ENCODE data around the gene EPHB1.

Gene EPHB1

GRCh38 chr3:134910026-134910425, 115.0 kb downstream of the EPHB1 start:
- TF ChIP-seq CTCF (IDR thresholded peaks at IDR 0.05), result no peak
- H3K4me1 ChIP-seq (ENCODE audit: control insufficient read depth in 1 of 2, insufficient read depth in 1 of 2, low read depth in 1 of 2, low read length in 1 of 2), result no peaks in the 10 kb centered on the region
- no peaks in the 10 kb centered on the region for H3K9me3 ChIP-seq
- no peak overlapping the region for H3K27ac ChIP-seq
- H3K36me3 ChIP-seq, result no peaks in the 10 kb centered on the region
- no peak overlapping the region for H3K4me3 ChIP-seq (ENCODE audit: low read depth in 1 of 2, low read length in 1 of 2)
- H3K27me3 ChIP-seq, result no peaks in the 10 kb centered on the region

GRCh38 chr3:134911586-134912548, 116.8 kb downstream of the EPHB1 start:
- Histone ChIP-seq H3K9me3 (no peaks in the 10 kb centered on the region), H3K36me3 (no peaks in the 10 kb centered on the region), H3K27me3 (no peaks in the 10 kb centered on the region), H3K4me3 (ENCODE audit: low read depth in 1 of 2, low read length in 1 of 2) (no peak overlapping the region), H3K27ac (no peak overlapping the region), H3K4me1 (ENCODE audit: control insufficient read depth in 1 of 2, insufficient read depth in 1 of 2, low read depth in 1 of 2, low read length in 1 of 2) (no peaks in the 10 kb centered on the region)
- no peak for TF ChIP-seq CTCF (IDR thresholded peaks at IDR 0.05)

GRCh38 chr3:134916276-134916961, 121.4 kb downstream of the EPHB1 start:
- Histone ChIP-seq H3K4me1 (ENCODE audit: control insufficient read depth in 1 of 2, insufficient read depth in 1 of 2, low read depth in 1 of 2, low read length in 1 of 2) (no peaks in the 10 kb centered on the region), H3K9me3 (no peaks in the 10 kb centered on the region), H3K27ac (no peak overlapping the region), H3K27me3 (no peaks in the 10 kb centered on the region), H3K4me3 (ENCODE audit: low read depth in 1 of 2, low read length in 1 of 2) (no peak overlapping the region), H3K36me3 (no peaks in the 10 kb centered on the region)
- no peak for TF ChIP-seq CTCF (IDR thresholded peaks at IDR 0.05)

- H3K36me3 ChIP-seq, result no peaks in the 10 kb centered on the region
- H3K27me3 ChIP-seq, result no peaks in the 10 kb centered on the region
- no peak overlapping the region for H3K27ac ChIP-seq
- no peak overlapping the region for H3K4me3 ChIP-seq (ENCODE audit: low read depth in 1 of 2, low read length in 1 of 2)
- H3K4me1 ChIP-seq (ENCODE audit: control insufficient read depth in 1 of 2, insufficient read depth in 1 of 2, low read depth in 1 of 2, low read length in 1 of 2), result no peaks in the 10 kb centered on the region
- H3K9me3 ChIP-seq, result no peaks in the 10 kb centered on the region
- TF ChIP-seq CTCF (IDR thresholded peaks at IDR 0.05), result no peak
These were observed 122.6 kb downstream of the EPHB1 start for GRCh38 chr3:134917631-134918030.

- H3K27me3 ChIP-seq, result no peaks in the 10 kb centered on the region
- H3K4me1 ChIP-seq (ENCODE audit: control insufficient read depth in 1 of 2, insufficient read depth in 1 of 2, low read depth in 1 of 2, low read length in 1 of 2), result no peaks in the 10 kb centered on the region
- no peak for TF ChIP-seq CTCF (IDR thresholded peaks at IDR 0.05)
- H3K36me3 ChIP-seq, result no peaks in the 10 kb centered on the region
- no peaks in the 10 kb centered on the region for H3K9me3 ChIP-seq
- no peak overlapping the region for H3K27ac ChIP-seq
- no peak overlapping the region for H3K4me3 ChIP-seq (ENCODE audit: low read depth in 1 of 2, low read length in 1 of 2)
These were observed 123.4 kb downstream of the EPHB1 start for GRCh38 chr3:134918441-134918840.

Data from neutrophil (primary cell).